Measurements from ENCODE around the gene CAMK1G.

CAMK1G gene

DNA sequence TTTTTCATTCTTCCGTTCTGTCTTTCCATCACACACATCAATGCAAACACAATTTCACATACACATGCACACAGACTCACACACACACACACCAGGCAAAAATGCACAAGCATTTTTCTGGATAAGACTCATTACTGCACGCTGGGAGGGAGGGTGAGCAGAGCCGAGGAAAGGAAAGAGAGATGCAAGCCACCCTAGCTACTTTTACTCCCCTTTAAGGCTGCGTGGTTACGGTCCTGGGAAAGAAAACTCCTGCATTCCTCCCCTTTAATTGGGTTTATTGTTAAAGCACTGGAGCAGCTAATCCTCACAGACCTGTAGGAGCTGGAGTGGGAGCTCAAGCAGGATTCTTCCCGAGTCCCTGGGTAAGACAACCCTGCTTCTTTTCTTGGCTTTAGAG lies at the start of gene CAMK1G:
CAMK1G (plus strand) TSS at position 307 of the 400 bp plus-strand sequence. CDS start 11,270 bp downstream, outside the sequence.
- no peak for DNase-seq (ENCODE audit: low read depth, low spot score)

DNA sequence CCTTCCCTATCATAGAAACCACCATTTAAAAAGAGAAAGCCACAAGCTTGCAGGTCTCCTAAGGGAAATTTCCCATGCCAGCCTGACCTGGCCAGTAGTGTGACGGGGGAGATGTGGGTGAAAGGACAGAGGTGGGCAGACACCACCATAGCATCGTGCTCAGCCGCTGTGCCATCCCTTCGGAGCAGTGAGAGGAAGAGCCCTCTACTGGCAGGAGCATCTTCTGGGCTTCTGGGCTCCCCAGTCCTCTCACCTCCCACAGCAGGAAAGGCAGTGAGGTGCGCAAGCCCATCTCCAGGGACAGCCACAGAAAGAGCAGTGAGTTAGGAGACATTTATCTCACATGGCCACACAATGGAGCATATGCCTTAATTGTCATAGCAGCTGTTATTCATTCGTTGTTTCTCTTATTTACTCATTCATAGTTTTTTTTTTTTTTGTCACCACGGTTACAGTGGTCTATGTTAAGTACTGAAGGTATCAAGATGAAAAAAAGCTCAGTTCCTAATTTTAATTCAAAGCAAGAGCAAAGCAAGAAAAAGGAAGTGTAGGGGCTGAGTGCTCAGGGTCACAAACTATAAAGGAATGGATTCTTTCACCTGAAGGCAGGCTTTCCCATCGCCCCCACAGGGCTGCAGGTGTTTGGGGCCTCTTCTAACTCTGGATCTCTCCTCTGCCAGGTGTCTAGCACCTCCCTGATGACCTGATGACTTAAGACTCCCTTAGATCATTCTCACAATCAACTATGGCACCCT lies 48.8 kb upstream of the CAMK1G start:
- DNase-seq (ENCODE audit: low read depth, low spot score) = no peak

DNA sequence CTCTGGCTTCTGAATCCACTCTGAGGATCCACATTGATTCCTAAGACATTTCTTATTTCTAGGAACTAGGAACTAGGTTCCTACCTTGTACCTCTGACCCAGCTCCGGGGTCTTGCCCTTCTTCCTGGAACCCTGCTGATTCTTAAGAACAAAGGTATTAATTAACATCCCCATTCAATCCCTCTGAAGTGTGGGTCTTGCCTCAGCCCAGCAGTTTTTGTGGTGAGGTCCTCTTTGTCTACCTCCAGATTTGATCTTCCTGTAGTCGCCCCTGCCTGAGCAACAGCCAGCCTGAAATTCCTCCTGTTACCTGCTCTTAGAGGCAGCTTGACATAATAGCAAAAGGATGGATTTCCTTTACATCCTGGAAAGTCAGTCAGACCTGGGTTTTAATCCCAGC lies 46.7 kb upstream of the CAMK1G start:
- DNase-seq (ENCODE audit: low read depth, low spot score) = no peak

DNA sequence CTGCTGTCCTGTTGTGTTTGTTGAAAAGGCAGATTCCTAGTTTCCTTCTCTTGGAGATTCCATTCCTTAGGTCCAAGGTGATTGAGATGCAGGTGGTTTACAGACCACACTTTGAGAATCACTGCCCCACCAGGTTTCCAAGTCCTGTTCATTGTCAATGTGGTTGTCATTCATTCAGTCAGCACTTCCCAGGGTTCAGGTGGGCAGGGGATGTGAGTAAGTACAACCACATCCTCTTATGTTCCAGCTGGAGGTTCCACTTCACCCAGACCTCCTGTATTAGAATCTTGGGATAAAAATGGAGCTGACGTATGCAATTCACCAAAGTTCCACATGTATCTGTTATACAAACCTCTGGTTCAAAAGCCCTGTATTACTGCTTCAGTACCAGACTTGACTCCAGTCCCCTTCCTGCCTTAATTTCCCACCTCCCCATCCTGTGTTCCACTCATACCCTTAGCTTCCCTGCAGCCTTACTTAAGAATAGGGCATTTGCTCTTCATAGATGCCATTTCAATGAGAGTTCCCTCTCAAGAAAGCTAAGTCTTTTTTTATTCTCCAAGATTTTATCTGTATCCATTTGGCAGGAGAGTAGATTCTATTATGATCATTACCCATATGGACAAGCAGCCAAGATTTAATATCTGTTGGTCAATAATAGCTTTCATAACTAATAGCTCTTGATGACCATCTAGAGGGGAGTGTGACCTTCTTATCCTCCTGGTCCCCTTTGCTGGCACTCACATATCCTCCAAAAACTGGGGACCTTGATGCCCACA lies 46.0 kb upstream of the CAMK1G start:
- no peak for DNase-seq (ENCODE audit: low read depth, low spot score)

DNA sequence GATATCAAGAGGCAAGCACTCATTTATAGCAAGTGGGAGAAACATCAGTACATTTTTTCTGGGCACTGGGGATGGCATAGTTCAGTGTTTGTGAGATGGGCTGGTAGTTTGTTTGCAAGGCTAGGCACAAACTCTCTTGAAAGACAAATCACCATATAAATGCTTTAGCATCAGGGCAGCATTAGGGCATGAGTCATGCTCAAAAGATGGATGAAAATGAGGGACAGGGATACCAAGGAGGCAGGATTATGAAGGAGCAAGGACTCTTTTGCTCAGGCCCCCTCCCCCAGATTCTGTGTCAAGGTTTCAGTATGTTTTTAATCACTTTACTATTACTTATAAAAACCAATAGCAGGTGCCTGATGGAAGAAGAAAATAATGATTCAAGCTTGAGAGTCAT lies 43.9 kb upstream of the CAMK1G start:
- DNase-seq (ENCODE audit: low read depth, low spot score) = no peak

DNA sequence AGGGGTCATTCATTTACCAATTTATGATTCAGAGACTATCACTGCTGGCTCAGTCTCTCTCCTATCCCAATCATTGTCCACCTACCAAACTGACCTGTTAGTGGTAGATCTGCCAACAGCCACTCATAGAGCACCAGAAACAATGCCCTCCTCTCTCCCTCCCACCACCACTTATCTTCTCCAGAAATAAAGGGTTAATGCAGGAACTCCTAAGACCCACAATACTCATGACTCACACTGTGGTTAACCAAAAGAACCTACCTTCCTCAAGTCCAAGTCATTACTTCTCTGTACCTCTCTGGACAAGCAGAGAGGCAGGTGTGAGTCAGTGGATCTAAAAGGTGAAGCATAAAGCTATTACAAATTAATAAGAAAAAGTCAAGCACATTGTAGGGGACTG lies 40.9 kb upstream of the CAMK1G start:
- DNase-seq (ENCODE audit: low read depth, low spot score) = no peak

DNA sequence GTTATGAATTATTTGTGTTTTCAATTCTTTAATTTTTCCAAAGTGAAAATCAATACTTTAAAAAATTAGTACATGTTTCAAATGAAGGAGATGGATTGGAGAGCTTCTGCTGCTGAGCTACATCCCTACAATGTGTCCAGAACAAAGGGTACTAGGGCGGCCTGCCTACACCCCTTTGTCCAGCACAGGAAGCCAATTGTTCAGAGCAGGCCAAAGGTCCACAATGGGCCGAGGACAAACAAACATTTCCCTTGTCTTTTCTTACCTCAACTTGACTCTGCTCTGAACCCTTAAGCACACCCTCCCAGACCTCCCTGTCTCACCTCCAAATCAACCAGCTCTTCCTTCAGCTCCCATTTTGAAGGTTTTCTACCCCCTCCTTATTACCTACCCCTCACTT lies 39.4 kb upstream of the CAMK1G start:
- DNase-seq (ENCODE audit: low read depth, low spot score) = no peak

DNA sequence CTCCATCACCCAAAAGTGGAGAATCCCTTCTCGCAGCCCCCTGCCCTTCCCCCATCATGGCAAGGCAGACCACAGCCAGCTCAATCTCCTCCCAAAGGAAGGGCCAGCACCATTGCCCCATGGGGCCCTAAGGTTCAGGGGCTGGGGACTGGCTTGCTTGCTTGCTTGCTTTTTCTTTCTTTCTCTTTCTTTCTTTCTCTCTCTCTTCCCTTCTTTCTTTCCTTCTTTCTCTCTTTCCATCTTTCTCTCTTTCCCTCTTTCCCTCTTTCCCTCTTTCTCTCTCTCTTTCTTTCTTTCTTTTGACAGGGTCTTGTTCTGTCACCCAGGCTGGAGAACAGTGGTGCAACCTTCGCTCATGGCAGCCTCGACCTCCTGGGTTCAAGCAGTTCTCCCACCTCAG lies 38.1 kb upstream of the CAMK1G start:
- DNase-seq (ENCODE audit: low read depth, low spot score) = no peak

DNA sequence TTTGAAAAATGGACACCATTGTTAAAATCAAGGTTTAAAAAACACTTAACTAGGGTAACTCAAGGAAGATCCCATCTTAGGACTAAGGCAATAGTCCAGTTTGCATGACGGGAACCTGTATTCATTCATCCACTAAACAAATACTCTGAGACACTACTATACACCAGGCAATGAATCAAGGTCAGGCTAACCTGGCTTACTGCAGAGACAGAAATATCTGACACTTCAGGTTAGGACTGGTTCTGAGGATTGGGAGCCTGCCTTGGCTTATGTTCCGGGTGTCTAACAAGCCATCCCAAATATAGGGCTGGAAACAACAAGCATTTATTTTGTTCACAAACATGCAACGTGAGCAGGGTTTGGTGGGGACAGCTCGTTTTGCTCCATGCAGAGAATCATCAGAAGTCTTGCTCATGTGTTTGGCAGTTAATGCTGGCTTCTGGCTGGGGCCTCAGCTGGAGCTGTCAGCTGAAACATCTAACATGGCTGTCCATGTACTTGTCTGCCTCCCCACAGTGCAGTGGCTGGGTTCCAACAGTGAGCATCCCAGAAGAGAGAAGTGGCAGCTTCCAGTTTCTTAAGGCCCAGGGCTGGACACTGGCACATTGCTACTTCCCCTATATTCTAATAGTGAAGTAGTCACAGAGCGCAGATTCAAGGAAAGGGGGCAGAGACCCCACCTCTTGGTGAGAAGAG lies 37.0 kb upstream of the CAMK1G start:
- no peak for DNase-seq (ENCODE audit: low read depth, low spot score)

DNA sequence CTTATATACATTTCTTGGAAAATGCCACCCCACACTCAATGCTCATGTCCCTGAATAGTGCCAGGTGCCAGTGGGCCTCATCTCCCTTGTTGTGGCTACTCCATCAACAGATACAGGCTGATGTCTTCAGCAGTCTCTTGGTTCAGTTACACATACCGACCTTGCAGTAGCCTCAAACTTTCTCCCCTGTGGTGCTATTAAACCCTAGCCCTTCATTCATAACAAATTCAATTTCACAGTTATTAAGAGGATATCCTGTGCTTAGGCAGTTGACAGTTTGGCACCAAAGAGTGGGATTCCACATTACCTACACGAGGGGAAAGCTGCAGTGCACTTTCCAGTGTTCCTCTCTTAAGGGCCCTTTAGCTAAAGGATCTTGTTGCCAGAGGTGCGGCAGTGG lies 35.9 kb upstream of the CAMK1G start:
- no peak for DNase-seq (ENCODE audit: low read depth, low spot score)

DNA sequence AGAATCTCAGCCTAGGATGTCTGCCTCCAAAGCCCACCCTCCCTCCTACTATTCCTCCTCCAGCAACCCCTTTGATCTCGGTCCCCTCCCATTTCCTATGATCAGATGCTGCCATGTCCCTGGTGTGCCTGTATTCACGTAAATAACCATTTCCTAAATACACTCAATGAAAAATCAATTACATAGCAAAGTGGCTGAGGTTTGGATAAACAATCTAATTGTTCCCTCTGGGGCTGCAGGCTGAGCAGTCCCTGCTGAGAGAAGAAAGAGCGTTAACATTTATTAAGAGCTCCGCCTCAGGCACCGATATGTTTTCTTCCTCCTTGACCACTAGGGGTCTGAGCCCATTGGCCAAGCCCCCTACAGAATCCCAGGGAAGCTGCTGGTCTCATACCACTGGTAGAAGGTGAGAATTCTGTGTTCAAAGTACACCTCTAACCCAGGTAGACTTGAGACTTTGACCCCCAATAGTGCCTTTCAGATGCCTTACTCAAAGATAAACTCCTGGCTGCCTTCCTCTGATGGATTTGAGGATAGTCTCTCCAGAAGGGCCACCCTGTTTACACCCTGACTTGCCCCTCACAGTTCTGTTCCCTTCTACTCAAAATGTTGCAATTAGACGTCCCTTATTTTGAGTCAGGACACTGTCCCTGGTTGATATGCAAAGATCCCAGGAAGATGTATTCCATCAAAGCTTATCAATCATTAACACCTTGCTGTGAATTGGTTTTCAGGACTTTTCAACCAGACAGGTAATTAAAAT lies 33.9 kb upstream of the CAMK1G start:
- DNase-seq (ENCODE audit: low read depth, low spot score) = no peak

DNA sequence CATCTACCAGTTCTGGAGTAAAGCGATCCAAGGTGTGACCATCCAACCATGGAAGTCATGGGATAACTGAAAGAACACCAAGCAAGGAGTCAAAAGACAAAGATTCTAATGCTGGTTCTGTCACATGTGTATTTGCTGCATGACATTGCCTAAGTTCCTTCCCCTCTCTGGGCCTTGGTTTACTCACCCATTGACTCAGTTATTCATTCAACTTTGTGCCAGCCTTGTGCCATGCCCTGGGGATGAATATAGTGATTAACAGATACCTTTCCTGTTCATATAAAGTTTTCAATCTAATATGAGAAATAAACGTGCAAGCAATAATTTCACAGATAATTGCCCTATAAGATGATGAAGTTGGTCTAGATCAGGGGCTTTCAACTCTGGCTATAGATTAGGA lies 33.0 kb upstream of the CAMK1G start:
- no peak for DNase-seq (ENCODE audit: low read depth, low spot score)

DNA sequence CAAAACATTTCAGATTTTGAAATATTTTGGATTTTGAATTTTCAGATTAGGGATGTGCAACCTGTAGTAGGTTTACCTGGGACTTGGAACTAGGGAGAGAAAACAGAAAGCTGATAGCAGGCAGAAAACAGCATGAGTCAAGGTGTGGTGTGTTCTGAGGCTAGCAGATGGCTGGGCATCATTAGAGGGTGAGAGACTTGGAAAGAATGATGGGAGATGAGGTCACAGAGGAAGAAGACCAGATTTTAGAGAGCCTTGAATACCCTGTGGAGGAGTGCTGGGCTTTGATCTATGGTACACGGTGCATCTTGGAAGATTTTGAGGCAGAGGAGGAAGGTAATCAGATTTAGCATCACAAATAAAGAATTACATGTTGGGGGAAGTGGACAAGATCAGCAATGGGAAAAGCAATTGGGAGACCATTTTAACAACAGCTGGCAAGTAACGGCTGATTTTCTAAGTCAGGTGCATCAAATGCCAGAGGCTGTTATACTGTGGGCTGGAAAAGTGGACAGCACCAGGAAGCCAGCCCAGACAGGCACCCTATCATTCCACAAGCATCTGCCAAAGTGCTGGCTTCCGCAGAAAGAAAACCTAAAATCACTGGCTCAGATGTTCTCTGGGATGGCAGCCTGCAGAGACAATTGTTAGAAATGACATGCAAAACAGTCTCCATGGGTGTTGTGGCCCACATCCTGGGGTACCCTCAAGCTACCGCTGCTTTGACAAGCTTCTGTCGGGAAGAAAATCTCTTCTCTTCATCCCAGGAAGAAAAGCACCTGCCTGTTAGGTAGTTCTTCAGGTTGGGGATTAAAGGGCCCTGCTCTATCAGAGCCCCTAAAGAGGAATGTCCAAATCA lies 30.9 kb upstream of the CAMK1G start:
- DNase-seq (ENCODE audit: low read depth, low spot score) = no peak

DNA sequence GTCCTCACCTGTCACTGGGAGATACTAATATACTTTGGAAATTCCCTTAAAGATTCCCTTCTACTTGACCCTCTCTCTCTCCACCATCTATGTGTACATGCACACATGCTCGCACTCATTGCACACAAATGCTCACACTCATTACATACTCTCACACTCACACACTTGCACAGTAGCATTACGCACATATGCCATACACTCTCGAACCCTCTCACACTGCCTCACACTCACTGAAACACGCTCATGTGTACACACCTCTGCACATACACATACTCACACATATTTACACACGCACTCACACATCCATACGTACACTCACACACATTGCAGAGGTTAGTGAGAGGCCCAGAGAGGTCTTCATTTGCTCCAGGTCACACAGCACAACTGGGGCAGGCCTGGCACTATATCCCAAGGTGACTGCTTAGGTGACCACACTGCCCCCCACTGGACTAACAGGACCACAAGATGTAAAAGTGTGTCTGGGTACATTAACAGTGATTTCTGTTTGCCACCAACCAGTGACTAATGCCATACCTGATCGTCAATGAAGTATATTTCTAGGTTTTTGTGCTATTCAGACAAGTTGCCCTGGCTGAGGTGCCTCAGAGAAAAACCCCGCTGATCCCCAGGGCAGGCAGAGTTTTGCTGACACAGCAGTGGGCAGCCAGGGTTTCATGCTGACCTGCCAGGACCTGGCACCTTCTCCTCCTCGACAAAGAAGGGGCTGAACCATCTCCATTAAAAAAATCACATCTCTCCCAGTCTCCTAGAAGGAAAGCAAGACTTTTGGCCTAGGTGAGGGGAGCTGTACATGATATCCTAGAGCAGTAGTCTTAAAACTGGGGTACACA lies 28.5 kb upstream of the CAMK1G start:
- no peak for DNase-seq (ENCODE audit: low read depth, low spot score)

DNA sequence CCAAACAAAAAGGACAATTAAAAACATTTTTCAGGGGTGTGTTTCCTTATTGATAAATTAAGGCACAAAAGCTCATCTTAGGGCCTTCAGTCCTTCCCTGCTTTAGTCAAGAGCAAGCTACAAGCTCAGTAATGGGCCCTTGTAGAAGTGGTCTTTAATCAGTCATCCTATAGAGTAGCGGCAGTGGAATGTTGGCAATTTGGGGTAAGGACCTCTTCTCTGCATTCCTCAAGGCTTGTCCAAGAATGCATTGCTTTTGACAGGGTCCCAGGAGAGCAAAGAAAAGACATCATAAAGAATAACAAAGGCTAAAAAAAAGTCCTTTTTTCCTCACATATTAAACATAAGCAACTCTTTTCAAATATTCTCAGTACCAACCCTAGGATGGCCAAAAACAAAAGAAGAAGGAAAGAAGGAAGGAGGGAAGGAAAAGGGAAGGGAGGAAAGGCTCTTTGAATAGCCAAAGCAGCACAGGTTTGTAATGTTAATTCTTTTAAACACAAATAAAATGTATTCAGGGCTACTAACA lies 27.3 kb upstream of the CAMK1G start:
- peak; percentile 25 for DNase-seq (ENCODE audit: low read depth, low spot score)

DNA sequence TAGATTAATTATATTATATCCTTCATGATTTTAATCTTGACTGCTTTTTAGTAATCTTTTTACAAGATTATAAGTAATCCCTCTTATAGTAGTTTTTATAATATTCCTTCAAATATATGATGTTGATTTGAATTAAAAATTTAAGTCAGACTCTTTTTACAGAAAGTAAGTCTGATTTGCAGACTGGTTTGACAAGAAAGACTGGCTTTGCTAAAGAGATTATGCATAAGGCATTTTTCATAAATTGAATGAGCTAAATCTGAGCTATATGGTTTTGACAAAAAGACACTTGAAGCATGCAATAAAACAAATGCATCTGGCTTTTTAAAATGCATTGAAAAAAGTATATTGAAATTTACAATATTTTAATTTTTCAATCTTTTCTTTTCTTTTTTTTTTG lies 26.3 kb upstream of the CAMK1G start:
- DNase-seq (ENCODE audit: low read depth, low spot score) = no peak

DNA sequence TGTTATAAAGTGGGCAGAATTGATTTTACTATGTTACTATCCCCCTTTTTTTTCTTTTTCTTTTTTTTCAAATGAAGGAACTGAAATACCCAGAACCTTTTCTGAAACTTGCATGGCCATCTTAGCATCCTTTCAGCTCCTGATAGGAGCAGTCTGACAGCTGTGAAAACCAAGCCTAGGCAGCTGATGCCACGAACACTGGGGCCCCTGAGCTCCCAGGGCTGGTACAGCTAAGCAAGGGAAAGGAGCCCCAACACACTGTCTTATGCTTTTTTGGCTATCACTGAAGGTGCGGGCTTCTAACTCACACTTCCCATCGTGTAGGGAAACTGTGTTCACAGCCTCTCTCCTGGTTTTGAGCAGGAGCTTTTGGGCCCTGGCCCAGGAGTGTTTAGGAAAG lies 23.0 kb upstream of the CAMK1G start:
- no peak for DNase-seq (ENCODE audit: low read depth, low spot score)

DNA sequence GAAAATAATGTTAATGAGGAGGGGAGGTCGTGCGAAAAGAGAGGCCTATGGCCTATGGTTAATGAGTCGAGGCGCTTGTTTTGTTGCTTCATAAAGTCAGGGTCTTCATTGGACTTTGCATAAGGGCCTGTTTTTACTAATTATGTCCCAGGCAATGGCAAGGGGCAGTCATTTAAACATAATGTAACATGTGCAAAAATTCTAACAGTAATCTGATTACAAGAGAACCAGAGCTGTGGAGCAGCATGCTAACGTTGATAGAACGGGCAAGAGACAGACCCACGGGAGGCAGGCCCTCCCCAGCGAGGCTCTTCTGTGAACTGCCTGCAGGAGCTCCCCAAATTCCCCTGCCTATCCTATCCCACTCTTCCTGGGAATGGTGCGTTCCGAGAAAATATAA lies 22.6 kb upstream of the CAMK1G start:
- no peak for DNase-seq (ENCODE audit: low read depth, low spot score)

DNA sequence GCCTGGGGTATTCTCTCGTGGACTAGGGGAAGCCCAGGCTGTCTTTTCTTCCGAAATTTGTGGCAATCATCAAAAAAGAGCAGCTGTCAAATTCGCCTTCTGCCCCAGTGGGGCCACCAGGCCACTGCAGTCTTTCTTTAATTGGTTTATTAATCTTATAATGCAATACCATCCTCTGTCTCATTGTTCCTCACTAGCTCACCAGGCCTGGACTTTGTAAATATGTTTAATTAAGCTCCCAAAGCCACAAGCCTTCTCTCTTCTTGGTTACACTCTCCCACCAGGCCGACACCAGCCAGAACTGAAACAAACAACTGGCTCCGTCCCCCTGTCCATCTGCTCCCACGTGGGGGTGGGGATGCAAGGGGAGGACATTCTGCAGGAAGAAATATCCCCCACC lies 22.0 kb upstream of the CAMK1G start:
- DNase-seq (ENCODE audit: low read depth, low spot score) = no peak

DNA sequence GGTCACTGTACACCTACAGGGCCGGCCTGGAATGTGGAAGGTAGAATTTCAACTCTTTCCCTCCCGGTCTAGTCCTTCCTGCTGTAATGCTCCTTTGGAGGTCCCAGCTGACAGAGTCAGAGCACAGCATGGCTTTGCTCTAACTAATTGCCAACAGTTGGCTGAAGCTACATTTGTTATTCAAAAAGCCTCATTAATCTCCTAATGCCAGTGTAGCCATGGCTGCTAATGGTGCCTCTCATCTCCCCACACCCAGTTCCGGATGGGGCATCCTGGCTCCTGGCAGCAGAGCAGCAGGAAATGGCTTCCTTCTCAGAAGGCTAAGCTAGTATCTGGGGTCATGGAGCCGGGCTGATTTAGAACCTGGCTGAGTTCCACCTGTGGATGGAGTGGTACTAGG lies 18.7 kb upstream of the CAMK1G start:
- no peak for DNase-seq (ENCODE audit: low read depth, low spot score)

Measured in iPS DF 19.7 (cell line).